Lower lobe of right lung (tissue), 2 donors: ENCODE measurements around the gene CACNA1I. TPM values are rescaled to one million over a fixed set of nuclear protein-coding genes. Genes with fewer than 3 reads are reported as not detected.
A peak's percentile ranks its signal among the peaks of the same experiment; 100 is the strongest.

Experiments used
- ATAC-seq, 2 donors: fragments of 200-7000 bp; cut with Tn5 transposase; one replicate each; pipeline ENCODE4 v1.9.1; 2020 to 2022; ENCODE audit warnings: mild to moderate bottlenecking in 2 of 2, moderate library complexity in 2 of 2
- DNase-seq: peaks from one replicate; pipeline ENCODE4 v3.0.0-alpha.2; 2020
- H3K27ac ChIP-seq: fragments of 200-600 bp; one replicate; pipeline ENCODE4 v1.8.0; 2022
- H3K27me3 ChIP-seq: fragments of 200-600 bp; one replicate; pipeline ENCODE4 v1.8.0; 2022; ENCODE audit warnings: low read depth
- H3K36me3 ChIP-seq: fragments of 200-600 bp; one replicate; pipeline ENCODE4 v1.8.0; 2022; ENCODE audit warnings: mild to moderate bottlenecking
- H3K4me1 ChIP-seq: fragments of 200-600 bp; one replicate; pipeline ENCODE4 v1.8.0; 2022
- H3K4me3 ChIP-seq: fragments of 200-600 bp; one replicate; pipeline ENCODE4 v1.8.0; 2022; ENCODE audit warnings: mild to moderate bottlenecking
- H3K9me3 ChIP-seq: fragments of 200-600 bp; one replicate; pipeline ENCODE4 v1.8.0; 2022
- intact Hi-C: fragments of 100-400 bp; cut with DNase I; formaldehyde crosslinking; loops from one replicate; pipeline ENCODE4 v1.11.0; 2022
- total RNA-seq: library from RNA; stranded (reverse); fragmentation: NEBNext Ultra II Directional; extraction: Animal tissue kit (Norgen Biotek cat#: 25700); gene quantifications from one replicate; pipeline ENCODE4 v1.2.1, GENCODE V29; 2021
- TF ChIP-seq, protein P1 (sequence below): fragments of 200-600 bp; IDR thresholded peaks from one replicate; pipeline ENCODE4 v1.8.0; 2022; ENCODE audit warnings: antibody characterized with exemption, mild to moderate bottlenecking
- donor health status: DM: no; HTN: yes; CAD: no; lungs with severe emphysema.

CACNA1I gene
- total RNA-seq, 1 donor from 2014 or later = 0.21 TPM

DNA sequence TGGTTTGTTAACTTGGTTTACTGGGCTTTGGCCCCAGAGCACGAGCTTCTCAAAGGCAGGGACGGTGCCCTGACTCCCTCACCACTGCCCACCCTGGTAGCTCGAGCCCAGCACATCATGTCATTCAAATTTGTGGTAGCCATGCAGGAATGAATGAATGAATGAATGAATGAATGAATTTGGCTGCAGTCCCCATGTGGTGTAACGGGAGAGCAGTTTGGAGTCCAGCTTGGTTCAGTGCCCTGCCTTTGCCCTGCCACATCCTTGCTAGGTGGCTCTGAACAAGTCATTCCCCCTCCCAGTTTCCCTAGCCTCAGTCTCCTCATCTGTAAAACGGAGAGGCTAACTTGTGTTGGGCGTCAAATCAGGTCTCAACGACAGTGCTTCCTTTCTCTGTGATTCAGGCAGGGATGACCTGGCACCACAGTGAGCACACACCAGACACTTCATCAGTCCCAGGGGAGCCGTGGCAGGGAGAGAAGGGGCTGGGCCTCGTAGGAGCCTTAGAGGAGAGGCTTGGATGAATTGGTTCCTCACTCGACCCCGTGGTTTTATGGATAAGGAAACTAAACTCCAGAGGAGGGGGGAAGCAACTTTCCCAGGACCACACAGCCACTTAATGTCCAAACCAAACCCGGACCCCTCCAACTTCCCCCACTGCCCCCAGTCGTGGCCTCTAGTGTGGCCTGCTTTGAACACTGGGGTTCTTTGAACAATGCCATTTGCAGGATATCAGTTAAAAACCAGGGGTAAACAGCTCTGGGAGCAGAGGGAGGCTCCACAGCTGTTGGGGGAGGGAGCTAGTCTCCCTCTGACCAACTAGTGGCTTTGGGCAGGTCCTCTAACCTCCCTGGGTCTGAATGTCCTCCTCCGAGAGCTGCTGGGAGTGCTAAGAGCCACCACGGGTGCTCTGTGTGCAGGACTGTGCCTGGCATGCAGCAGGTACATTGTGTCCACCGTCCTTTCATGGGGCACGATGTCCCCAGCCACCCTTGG lies 86.2 kb downstream of the CACNA1I start:
- H3K27me3 ChIP-seq = peaks cover 55% of the 10 kb centered on the region
- DNase-seq (no peak), ATAC-seq (no peak)
- intact Hi-C loops = no loop called here
- no peaks in the 10 kb centered on the region for H3K9me3 ChIP-seq
- no peak overlapping the region for H3K27ac ChIP-seq
- peaks cover 5% of the 10 kb centered on the region for H3K4me1 ChIP-seq
- TF ChIP-seq, protein P1, sequence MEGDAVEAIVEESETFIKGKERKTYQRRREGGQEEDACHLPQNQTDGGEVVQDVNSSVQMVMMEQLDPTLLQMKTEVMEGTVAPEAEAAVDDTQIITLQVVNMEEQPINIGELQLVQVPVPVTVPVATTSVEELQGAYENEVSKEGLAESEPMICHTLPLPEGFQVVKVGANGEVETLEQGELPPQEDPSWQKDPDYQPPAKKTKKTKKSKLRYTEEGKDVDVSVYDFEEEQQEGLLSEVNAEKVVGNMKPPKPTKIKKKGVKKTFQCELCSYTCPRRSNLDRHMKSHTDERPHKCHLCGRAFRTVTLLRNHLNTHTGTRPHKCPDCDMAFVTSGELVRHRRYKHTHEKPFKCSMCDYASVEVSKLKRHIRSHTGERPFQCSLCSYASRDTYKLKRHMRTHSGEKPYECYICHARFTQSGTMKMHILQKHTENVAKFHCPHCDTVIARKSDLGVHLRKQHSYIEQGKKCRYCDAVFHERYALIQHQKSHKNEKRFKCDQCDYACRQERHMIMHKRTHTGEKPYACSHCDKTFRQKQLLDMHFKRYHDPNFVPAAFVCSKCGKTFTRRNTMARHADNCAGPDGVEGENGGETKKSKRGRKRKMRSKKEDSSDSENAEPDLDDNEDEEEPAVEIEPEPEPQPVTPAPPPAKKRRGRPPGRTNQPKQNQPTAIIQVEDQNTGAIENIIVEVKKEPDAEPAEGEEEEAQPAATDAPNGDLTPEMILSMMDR = no peak
- no peak overlapping the region for H3K4me3 ChIP-seq
- H3K36me3 ChIP-seq = no peaks in the 10 kb centered on the region

DNA sequence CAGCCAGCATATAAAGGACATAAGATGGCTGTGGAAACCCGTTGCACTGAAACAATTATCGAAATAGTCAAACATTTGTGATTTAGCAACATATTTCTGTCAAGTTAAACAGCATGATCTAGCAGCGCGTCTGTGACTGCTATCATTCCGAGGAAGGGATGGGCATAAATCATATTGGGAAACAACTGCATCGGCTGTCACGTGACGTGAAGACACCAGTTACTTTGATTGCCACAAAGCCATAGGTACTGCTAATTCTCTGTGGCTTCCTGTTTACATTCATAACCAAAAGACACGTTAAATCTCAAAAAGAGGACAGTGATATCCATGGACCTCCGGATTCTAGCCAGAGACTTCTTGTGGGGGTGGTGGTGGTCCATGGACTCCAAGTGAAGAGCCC lies 87.8 kb downstream of the CACNA1I start:
- DNase-seq = no peak
- Histone ChIP-seq H3K27me3 (peaks cover 71% of the 10 kb centered on the region), H3K27ac (no peak overlapping the region), H3K4me1 (peaks cover 12% of the 10 kb centered on the region), H3K36me3 (no peaks in the 10 kb centered on the region), H3K4me3 (no peak overlapping the region), H3K9me3 (no peaks in the 10 kb centered on the region)
- TF ChIP-seq, protein P1 = no peak
- intact Hi-C loops = no loop called here
- ATAC-seq = no peak

DNA sequence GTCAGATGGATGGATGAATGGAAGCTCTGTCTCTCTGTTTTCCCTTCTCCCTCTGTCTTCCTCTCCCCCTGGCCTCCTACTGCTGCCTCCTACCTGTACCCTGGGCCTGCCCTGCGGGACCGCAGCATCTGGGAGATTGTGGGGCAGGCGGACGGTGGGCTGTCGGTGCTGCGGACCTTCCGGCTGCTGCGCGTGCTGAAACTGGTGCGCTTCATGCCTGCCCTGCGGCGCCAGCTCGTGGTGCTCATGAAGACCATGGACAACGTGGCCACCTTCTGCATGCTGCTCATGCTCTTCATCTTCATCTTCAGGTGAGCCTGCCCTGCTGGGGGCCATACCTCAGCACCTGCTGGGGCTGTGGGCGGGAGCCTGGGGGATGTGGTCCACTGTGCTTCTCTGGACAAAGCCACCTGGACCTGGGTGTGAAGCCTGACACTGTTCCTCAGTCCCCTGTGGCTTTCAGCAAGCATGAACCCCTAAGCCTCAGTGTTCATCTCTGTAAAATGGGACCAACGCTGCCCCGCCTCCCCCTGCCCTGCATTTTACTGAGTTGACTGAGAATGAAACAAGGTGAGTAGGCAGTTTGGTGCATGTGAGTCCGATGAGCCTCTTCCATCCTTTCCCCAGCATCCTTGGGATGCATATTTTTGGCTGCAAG lies 88.4 kb downstream of the CACNA1I start:
- Histone ChIP-seq H3K27ac (no peak overlapping the region), H3K36me3 (no peaks in the 10 kb centered on the region), H3K4me1 (peaks cover 15% of the 10 kb centered on the region), H3K9me3 (no peaks in the 10 kb centered on the region), H3K27me3 (peaks cover 76% of the 10 kb centered on the region), H3K4me3 (no peak overlapping the region)
- intact Hi-C loops = no loop called here
- TF ChIP-seq, protein P1 = no peak
- ATAC-seq = no peak
- DNase-seq = no peak

DNA sequence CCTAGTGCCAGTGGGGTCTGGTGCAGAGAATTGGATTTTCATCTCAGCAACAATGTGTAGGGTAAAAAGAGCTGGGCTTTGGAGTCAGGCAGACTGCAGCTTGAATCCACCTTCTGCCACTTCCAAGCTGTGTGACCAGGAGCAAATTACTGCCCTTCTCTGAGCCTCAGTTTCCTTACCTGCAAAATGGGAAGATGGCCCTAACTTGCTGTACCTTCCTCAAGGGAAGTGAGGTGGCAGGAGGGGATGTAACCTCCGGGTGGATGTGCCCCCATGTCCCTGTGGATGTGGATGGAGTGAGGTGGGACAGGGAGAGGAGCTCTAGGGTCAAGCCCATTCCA lies 90.9 kb downstream of the CACNA1I start:
- TF ChIP-seq, protein P1 = no peak
- Histone ChIP-seq H3K36me3 (no peaks in the 10 kb centered on the region), H3K27ac (no peak overlapping the region), H3K4me3 (no peak overlapping the region), H3K27me3 (peaks cover 93% of the 10 kb centered on the region), H3K4me1 (peaks cover 16% of the 10 kb centered on the region), H3K9me3 (no peaks in the 10 kb centered on the region)
- intact Hi-C loops = no loop called here
- ATAC-seq (no peak), DNase-seq (no peak)

DNA sequence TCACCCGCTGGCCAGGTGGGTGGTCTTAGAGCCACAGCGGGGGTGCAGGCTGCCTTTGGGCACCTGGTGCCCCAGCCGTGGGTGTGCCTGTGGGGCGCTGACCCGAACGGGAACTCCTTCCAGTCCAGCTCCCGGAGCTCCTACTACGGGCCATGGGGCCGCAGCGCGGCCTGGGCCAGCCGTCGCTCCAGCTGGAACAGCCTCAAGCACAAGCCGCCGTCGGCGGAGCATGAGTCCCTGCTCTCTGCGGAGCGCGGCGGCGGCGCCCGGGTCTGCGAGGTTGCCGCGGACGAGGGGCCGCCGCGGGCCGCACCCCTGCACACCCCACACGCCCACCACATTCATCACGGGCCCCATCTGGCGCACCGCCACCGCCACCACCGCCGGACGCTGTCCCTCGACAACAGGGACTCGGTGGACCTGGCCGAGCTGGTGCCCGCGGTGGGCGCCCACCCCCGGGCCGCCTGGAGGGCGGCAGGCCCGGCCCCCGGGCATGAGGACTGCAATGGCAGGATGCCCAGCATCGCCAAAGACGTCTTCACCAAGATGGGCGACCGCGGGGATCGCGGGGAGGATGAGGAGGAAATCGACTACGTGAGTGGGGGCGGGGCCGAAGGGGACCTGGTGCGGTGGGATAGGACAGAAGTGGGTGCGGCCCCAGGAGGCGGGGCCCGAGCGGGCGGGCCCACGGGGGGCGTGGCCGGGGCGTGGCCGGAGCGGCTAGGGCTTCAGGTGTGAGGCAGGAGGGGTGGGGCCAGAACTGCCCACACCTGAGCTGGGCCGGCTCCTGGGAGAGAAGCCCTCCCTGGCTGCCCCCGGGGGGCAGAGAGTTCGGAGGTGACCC lies 91.5 kb downstream of the CACNA1I start:
- H3K27me3 ChIP-seq = peaks cover 93% of the 10 kb centered on the region
- no peaks in the 10 kb centered on the region for H3K36me3 ChIP-seq
- H3K4me3 ChIP-seq = peak overlapping the region; percentile 25
- peak; percentile 15 to 25 for ATAC-seq
- no peak overlapping the region for H3K27ac ChIP-seq
- intact Hi-C loops = no loop called here
- H3K4me1 ChIP-seq = peaks cover 16% of the 10 kb centered on the region
- no peaks in the 10 kb centered on the region for H3K9me3 ChIP-seq
- TF ChIP-seq, protein P1 = no peak
- no peak for DNase-seq
